ENCODE data around the gene SPON2.

DNA sequence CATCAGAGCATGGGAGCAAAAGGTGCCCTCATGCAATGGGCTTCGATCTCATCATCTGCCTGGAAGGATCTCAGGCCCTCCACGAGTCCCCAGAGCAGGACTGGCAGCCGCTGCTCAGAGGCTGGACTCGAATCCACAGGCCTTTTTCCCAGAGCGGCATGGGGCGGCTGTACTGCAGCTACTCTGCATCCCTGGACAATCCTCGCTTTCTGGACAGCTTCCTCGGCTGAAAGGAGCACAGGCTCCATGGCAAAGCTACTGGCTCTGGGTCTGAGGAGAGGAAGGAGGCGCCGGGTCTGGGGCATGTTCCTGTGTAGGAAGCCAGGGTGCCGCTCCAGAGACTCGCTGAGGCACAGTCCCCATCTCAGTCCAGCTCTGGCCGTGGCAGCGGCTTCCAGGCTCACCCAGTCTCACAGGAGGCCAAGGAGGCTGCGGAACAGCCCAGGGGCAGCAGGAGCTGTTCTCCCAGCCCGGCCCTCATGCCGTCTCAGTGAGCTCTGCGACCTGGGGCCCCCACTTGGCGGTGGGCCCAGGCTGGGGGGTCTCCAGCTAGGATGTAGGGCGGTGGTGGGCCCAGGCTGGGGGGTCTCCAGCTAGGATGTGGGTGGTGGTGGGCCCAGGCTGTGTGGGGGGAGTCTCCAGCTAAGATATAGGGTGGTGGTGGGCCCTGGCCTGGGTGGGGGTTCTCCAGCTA is 2.7 kb upstream of the SPON2 start:
- TF ChIP-seq, protein P1, sequence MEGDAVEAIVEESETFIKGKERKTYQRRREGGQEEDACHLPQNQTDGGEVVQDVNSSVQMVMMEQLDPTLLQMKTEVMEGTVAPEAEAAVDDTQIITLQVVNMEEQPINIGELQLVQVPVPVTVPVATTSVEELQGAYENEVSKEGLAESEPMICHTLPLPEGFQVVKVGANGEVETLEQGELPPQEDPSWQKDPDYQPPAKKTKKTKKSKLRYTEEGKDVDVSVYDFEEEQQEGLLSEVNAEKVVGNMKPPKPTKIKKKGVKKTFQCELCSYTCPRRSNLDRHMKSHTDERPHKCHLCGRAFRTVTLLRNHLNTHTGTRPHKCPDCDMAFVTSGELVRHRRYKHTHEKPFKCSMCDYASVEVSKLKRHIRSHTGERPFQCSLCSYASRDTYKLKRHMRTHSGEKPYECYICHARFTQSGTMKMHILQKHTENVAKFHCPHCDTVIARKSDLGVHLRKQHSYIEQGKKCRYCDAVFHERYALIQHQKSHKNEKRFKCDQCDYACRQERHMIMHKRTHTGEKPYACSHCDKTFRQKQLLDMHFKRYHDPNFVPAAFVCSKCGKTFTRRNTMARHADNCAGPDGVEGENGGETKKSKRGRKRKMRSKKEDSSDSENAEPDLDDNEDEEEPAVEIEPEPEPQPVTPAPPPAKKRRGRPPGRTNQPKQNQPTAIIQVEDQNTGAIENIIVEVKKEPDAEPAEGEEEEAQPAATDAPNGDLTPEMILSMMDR (IDR thresholded peaks at IDR 0.05; ENCODE audit: borderline replicate concordance, extremely low read depth, low read length, poor library complexity, severe bottlenecking), result no peak
- TF ChIP-seq EZH2 (IDR thresholded peaks at IDR 0.05; ENCODE audit: borderline replicate concordance, low read depth, low read length, severe bottlenecking), result no peak

Measured in DND-41 (cell line).